ENCODE data around the gene NTN5.

GRCh38 chr19:48681127-48681470 is 8.3 kb upstream of the NTN5 start:
- TF ChIP-seq CTCF (IDR thresholded peaks at IDR 0.05) (no peak), POLR2A (IDR thresholded peaks at IDR 0.05) (no peak), EP300 (IDR thresholded peaks at IDR 0.05) (no peak)
